Measurements from ENCODE around the gene THBS2.

THBS2 gene

GRCh38 chr6:169265486-169266131 lies 12.0 kb upstream of the THBS2 start:
- no peak for TF ChIP-seq CREB5 (CRISPR knock-in tag; IDR thresholded peaks at IDR 0.05; ENCODE audit: low read depth)
- TF ChIP-seq BACH2 (CRISPR knock-in tag; IDR thresholded peaks at IDR 0.05; ENCODE audit: borderline replicate concordance), result no peak
- no peak for TF ChIP-seq ZNF8 (CRISPR knock-in tag; IDR thresholded peaks at IDR 0.05)
- TF ChIP-seq RARB (CRISPR knock-in tag; IDR thresholded peaks at IDR 0.05), result no peak
- TF ChIP-seq TCF4 (CRISPR knock-in tag; IDR thresholded peaks at IDR 0.05; ENCODE audit: borderline replicate concordance), result no peak
- no peak for TF ChIP-seq PPARA (CRISPR knock-in tag; IDR thresholded peaks at IDR 0.05; ENCODE audit: borderline replicate concordance)
- no peak for TF ChIP-seq TSHZ2 (CRISPR knock-in tag; IDR thresholded peaks at IDR 0.05)
- no peak for TF ChIP-seq OSR1 (CRISPR knock-in tag; IDR thresholded peaks at IDR 0.05)
- TF ChIP-seq GLIS3 (CRISPR knock-in tag; IDR thresholded peaks at IDR 0.05), result no peak
- TF ChIP-seq SNAI2 (CRISPR knock-in tag; IDR thresholded peaks at IDR 0.05), result no peak
- no peak for TF ChIP-seq PATZ1 (CRISPR knock-in tag; IDR thresholded peaks at IDR 0.05; ENCODE audit: borderline replicate concordance)
- no peak for TF ChIP-seq TOX (CRISPR knock-in tag; IDR thresholded peaks at IDR 0.05; ENCODE audit: borderline replicate concordance)
- TF ChIP-seq, protein P1, sequence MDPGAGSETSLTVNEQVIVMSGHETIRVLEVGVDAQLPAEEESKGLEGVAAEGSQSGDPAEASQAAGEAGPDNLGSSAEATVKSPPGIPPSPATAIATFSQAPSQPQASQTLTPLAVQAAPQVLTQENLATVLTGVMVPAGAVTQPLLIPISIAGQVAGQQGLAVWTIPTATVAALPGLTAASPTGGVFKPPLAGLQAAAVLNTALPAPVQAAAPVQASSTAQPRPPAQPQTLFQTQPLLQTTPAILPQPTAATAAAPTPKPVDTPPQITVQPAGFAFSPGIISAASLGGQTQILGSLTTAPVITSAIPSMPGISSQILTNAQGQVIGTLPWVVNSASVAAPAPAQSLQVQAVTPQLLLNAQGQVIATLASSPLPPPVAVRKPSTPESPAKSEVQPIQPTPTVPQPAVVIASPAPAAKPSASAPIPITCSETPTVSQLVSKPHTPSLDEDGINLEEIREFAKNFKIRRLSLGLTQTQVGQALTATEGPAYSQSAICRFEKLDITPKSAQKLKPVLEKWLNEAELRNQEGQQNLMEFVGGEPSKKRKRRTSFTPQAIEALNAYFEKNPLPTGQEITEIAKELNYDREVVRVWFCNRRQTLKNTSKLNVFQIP (CRISPR knock-in tag; IDR thresholded peaks at IDR 0.05; ENCODE audit: borderline replicate concordance, low read depth), result no peak
- TF ChIP-seq ZFP3 (CRISPR knock-in tag; IDR thresholded peaks at IDR 0.05), result no peak
- no peak for ATAC-seq

- peak; percentile 95 for ATAC-seq
- no peak for TF ChIP-seq ZFP3 (CRISPR knock-in tag; IDR thresholded peaks at IDR 0.05)
- no peak for TF ChIP-seq ZNF70 (CRISPR knock-in tag; IDR thresholded peaks at IDR 0.05)
- no peak for TF ChIP-seq ZNF565 (CRISPR knock-in tag; conservative IDR thresholded peaks at IDR 0.05; ENCODE audit: low read depth)
- no peak for TF ChIP-seq ESRRG (CRISPR knock-in tag; IDR thresholded peaks at IDR 0.05)
Observed at GRCh38 chr6:169263836-169264608, 10.4 kb upstream of the THBS2 start.

GRCh38 chr6:169263374-169263773 lies 9.7 kb upstream of the THBS2 start:
- peak; percentile 82 for ATAC-seq
- TF ChIP-seq, protein P1 (CRISPR knock-in tag; IDR thresholded peaks at IDR 0.05; ENCODE audit: borderline replicate concordance, low read depth), result no peak
- no peak for TF ChIP-seq TCF4 (CRISPR knock-in tag; IDR thresholded peaks at IDR 0.05; ENCODE audit: borderline replicate concordance)
- TF ChIP-seq ZNF70 (CRISPR knock-in tag; IDR thresholded peaks at IDR 0.05), result no peak
- no peak for TF ChIP-seq ZNF565 (CRISPR knock-in tag; conservative IDR thresholded peaks at IDR 0.05; ENCODE audit: low read depth)
- no peak for TF ChIP-seq CREB5 (CRISPR knock-in tag; IDR thresholded peaks at IDR 0.05; ENCODE audit: low read depth)
- TF ChIP-seq CSRNP3 (CRISPR knock-in tag; IDR thresholded peaks at IDR 0.05), result no peak
- TF ChIP-seq OSR1 (CRISPR knock-in tag; IDR thresholded peaks at IDR 0.05), result no peak
- TF ChIP-seq TOX (CRISPR knock-in tag; IDR thresholded peaks at IDR 0.05; ENCODE audit: borderline replicate concordance), result no peak
- no peak for TF ChIP-seq ISL1 (CRISPR knock-in tag; IDR thresholded peaks at IDR 0.05)
- no peak for TF ChIP-seq PPARA (CRISPR knock-in tag; IDR thresholded peaks at IDR 0.05; ENCODE audit: borderline replicate concordance)
- TF ChIP-seq GLIS3 (CRISPR knock-in tag; IDR thresholded peaks at IDR 0.05), result no peak
- no peak for TF ChIP-seq RARB (CRISPR knock-in tag; IDR thresholded peaks at IDR 0.05)
- no peak for TF ChIP-seq TSHZ2 (CRISPR knock-in tag; IDR thresholded peaks at IDR 0.05)
- TF ChIP-seq ZNF8 (CRISPR knock-in tag; IDR thresholded peaks at IDR 0.05), result no peak
